HG03064 (cell line): ENCODE measurements around the gene P2RX6.
"Not testable (repeated sequence)": the region's sequence is repeated elsewhere in the genome, so short reads cannot be mapped to it uniquely, and the experiment has no call there.

Source experiments
- ATAC-seq: cut with Tn5 transposase; IDR thresholded peaks from one replicate; pipeline ENCODE4 v1.9.1; 2021; ENCODE audit warnings: low read depth; ENCODE audit not compliant: unreplicated experiment

Gene P2RX6

GRCh38 chr22:21014726-21015465, at the start of gene P2RX6:
Gene P2RX6, plus strand, starts transcription at chr22:21015165. Its CDS starts 10 bp downstream, at chr22:21015175.
- ATAC-seq, result no peak

GRCh38 chr22:20965888-20966855, 48.8 kb upstream of the P2RX6 start:
- ATAC-seq, result no peak

GRCh38 chr22:20966883-20967696, 47.9 kb upstream of the P2RX6 start, which contains the start of gene AIFM3:
Gene AIFM3, plus strand, starts transcription at chr22:20967255. Its CDS starts 690 bp downstream, at chr22:20967945.
- ATAC-seq, result no peak

GRCh38 chr22:20967697-20968211, 47.2 kb upstream of the P2RX6 start:
- ATAC-seq, result no peak

- ATAC-seq, result no peak
These were observed 46.5 kb upstream of the P2RX6 start for GRCh38 chr22:20968281-20968977.

GRCh38 chr22:20970939-20971657, 43.9 kb upstream of the P2RX6 start:
- ATAC-seq, result no peak

GRCh38 chr22:20972014-20972694, 42.8 kb upstream of the P2RX6 start:
- not testable (repeated sequence) for ATAC-seq

- no peak for ATAC-seq
These were observed 41.9 kb upstream of the P2RX6 start for GRCh38 chr22:20972933-20973577.

GRCh38 chr22:20973634-20974286, 41.2 kb upstream of the P2RX6 start:
- ATAC-seq, result no peak

GRCh38 chr22:20974336-20974955, 40.5 kb upstream of the P2RX6 start:
- ATAC-seq, result no peak

- ATAC-seq, result no peak
These were observed 39.2 kb upstream of the P2RX6 start for GRCh38 chr22:20975541-20976290.

- no peak for ATAC-seq
These were observed 38.6 kb upstream of the P2RX6 start for GRCh38 chr22:20976291-20976877.

- no peak for ATAC-seq
These were observed 37.9 kb upstream of the P2RX6 start for GRCh38 chr22:20977019-20977418.

- no peak for ATAC-seq
These were observed 37.3 kb upstream of the P2RX6 start for GRCh38 chr22:20977516-20978170.

- no peak for ATAC-seq
These were observed 36.5 kb upstream of the P2RX6 start for GRCh38 chr22:20978419-20978818.
